Fibroblast of pulmonary artery (primary cell): ENCODE data around the gene SLC38A10.

Experiments
- DNase-seq: peaks from one replicate; pipeline ENCODE4 v3.0.0-alpha.2; 2010; ENCODE audit warnings: low read depth
- H3K4me3 ChIP-seq: replicated peaks from 2 replicates; pipeline ENCODE4 v1.5.1; 2011; ENCODE audit warnings: low read depth, mild to moderate bottlenecking, control low read depth, low read length, moderate library complexity
- TF ChIP-seq, protein P1 (sequence below): IDR thresholded peaks from 2 replicates; pipeline ENCODE4 v1.5.1; 2011; ENCODE audit warnings: mild to moderate bottlenecking, control low read depth, low read length, inconsistent platforms; ENCODE audit errors: missing control alignments

The SLC38A10 gene

DNA sequence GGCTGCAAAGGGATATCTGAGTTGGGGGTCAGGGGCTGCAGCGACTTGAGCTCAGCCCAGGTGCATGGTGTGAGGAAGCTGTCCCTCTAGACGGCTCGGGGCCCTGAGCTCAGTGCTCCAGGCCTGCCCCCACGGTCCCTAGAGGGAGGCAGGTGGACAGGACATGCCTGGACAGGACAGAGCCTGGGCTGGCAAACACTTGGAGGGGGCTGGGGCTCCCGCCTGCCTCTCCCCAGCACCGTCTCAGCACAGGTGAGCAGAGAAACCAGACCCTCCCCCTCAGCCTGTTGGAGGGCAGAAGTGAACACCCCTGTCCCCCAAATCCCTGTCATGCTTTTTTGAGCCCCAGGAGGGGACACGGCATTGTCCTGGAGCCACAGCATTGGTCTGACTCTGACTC is 11.4 kb upstream of the SLC38A10 start:
- TF ChIP-seq, protein P1, sequence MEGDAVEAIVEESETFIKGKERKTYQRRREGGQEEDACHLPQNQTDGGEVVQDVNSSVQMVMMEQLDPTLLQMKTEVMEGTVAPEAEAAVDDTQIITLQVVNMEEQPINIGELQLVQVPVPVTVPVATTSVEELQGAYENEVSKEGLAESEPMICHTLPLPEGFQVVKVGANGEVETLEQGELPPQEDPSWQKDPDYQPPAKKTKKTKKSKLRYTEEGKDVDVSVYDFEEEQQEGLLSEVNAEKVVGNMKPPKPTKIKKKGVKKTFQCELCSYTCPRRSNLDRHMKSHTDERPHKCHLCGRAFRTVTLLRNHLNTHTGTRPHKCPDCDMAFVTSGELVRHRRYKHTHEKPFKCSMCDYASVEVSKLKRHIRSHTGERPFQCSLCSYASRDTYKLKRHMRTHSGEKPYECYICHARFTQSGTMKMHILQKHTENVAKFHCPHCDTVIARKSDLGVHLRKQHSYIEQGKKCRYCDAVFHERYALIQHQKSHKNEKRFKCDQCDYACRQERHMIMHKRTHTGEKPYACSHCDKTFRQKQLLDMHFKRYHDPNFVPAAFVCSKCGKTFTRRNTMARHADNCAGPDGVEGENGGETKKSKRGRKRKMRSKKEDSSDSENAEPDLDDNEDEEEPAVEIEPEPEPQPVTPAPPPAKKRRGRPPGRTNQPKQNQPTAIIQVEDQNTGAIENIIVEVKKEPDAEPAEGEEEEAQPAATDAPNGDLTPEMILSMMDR, result no peak
- no peak for DNase-seq
- no peak overlapping the region for H3K4me3 ChIP-seq

DNA sequence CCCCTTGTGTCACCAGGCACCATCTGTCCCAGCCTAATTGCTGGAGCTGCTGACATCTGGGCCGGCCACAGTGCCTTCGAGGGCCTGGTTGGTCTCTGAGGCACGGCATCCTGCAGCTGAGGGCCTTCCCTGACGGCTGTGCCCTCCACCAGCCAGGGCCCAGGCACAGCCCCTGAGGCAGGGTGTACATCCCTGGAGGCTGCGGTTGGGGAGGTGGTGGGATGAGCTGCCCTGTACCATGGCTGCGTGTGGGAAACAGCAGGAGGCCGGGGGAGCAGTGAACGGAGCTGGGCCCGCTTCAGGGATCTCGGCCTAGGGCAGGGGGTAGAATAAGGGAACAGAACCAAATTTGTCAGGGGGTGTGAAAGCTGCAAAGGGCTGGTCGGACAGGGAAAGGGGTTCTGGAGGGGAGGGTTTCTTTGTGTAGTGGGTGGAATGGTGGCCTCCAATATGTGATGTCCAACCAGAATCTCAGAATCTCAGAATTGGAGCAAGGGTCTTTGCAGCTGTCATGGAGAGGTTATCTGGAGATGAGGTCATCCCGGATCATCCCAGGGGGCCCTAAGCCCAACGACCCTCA is 10.0 kb upstream of the SLC38A10 start:
- DNase-seq, result no peak
- H3K4me3 ChIP-seq, result no peak overlapping the region

GRCh38 chr17:81304196-81305015 is 9.3 kb upstream of the SLC38A10 start:
- TF ChIP-seq, protein P1, result no peak
- H3K4me3 ChIP-seq, result no peak overlapping the region
- no peak for DNase-seq

More for the DNA sequence above, 10.0 kb upstream of the SLC38A10 start:
- TF ChIP-seq, protein P1, result no peak

DNA sequence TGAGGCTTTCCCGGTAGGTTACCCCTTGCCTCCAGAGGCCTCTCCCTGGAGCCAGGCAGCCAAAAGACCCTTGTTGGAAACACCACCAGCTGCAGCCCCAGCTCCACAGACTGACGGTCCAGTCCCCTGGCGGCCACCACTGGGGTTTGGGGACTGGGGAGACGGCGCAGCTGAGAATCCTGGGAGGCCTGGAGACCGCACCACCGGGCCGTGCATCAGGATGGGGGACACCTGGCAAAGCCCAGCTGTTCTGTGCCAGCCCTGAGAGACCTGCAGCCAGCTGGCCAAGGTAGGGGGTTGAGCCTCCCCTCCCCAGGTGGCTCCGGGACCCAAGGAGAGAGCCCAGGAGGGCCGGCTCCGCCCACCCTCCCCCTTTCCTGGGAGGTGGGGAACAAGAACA is 8.3 kb upstream of the SLC38A10 start:
- H3K4me3 ChIP-seq, result no peak overlapping the region
- TF ChIP-seq, protein P1, result no peak
- DNase-seq, result no peak

GRCh38 chr17:81302861-81303333 is 7.8 kb upstream of the SLC38A10 start:
- no peak overlapping the region for H3K4me3 ChIP-seq
- no peak for DNase-seq
- TF ChIP-seq, protein P1, result no peak

DNA sequence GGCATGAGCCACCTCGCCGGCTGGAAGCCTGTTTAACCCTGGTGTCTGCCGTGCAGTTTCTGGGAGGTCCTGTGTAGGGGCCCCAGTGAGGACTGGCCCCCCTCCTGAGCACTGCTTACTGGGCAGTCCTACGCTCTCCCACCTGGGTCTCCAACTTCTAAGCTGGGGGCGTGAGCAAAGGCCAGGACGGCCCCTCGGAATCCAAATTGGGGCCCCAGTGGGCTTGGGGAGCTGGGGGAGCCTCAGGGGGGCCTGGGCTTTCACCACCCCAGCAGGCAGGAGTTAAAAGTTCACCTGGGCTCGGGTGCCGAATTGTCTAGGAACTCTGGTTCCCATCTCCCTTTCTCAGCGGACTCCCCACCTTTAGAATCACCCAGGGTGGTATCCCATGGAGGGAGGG is 7.2 kb upstream of the SLC38A10 start:
- TF ChIP-seq, protein P1, result no peak
- no peak overlapping the region for H3K4me3 ChIP-seq
- no peak for DNase-seq
